NB4 (cell line): Measurements from ENCODE around the gene CAMK2G.

Experiments used
- MYC ChIP-seq: IDR thresholded peaks from 2 replicates; pipeline ENCODE4 v1.6.1; 2011; ENCODE audit warnings: low read depth, low read length
- POLR2A ChIP-seq: IDR thresholded peaks from 2 replicates; pipeline ENCODE4 v1.6.1; 2011; ENCODE audit warnings: mild to moderate bottlenecking; ENCODE audit not compliant: insufficient read length; ENCODE audit errors: extremely low read depth
- TF ChIP-seq, protein P1 (sequence below): IDR thresholded peaks from one replicate; pipeline ENCODE4 v1.5.1; 2012; ENCODE audit warnings: low read depth, low read length
- TF ChIP-seq, protein P2 (sequence below): IDR thresholded peaks from 2 replicates; pipeline ENCODE4 v1.6.1; 2011; ENCODE audit warnings: low read depth, low read length

- TF ChIP-seq, protein P1, sequence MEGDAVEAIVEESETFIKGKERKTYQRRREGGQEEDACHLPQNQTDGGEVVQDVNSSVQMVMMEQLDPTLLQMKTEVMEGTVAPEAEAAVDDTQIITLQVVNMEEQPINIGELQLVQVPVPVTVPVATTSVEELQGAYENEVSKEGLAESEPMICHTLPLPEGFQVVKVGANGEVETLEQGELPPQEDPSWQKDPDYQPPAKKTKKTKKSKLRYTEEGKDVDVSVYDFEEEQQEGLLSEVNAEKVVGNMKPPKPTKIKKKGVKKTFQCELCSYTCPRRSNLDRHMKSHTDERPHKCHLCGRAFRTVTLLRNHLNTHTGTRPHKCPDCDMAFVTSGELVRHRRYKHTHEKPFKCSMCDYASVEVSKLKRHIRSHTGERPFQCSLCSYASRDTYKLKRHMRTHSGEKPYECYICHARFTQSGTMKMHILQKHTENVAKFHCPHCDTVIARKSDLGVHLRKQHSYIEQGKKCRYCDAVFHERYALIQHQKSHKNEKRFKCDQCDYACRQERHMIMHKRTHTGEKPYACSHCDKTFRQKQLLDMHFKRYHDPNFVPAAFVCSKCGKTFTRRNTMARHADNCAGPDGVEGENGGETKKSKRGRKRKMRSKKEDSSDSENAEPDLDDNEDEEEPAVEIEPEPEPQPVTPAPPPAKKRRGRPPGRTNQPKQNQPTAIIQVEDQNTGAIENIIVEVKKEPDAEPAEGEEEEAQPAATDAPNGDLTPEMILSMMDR, result no peak
- no peak for TF ChIP-seq POLR2A
- TF ChIP-seq, protein P2, sequence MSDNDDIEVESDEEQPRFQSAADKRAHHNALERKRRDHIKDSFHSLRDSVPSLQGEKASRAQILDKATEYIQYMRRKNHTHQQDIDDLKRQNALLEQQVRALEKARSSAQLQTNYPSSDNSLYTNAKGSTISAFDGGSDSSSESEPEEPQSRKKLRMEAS, result peak; percentile 63
- no peak; the same call in 1 of the 2 replicates for TF ChIP-seq MYC
Measured at GRCh38 chr10:73771722-73772280, 102.6 kb downstream of the CAMK2G start.
